ENCODE measurements around the gene ABCD1. TPM values are rescaled to one million over a fixed set of nuclear protein-coding genes. Genes with fewer than 3 reads are reported as not detected.

The ABCD1 gene
- total and polyA plus RNA-seq, 4 donors, result 5.7 to 19.7 (median 10.3) TPM

DNA sequence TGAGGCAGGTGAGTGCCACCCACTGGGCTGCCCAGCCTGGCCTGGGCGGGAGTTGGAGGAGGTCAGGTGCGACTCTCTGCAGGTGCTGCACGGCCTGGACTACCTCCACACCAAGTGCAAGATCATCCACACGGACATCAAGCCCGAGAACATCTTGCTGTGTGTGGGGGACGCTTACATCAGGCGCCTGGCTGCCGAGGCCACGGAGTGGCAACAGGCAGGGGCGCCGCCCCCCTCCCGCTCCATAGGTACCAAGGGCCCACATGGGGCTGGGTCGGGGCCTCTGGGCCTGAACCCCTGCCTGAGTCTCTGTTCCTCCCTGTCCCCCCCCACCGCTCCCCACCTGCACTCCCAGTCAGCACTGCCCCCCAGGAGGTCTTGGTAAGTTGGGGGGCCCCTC, 58.2 kb downstream of the ABCD1 start:
- Histone ChIP-seq H3K27ac (ENCODE audit: low read depth in 1 of 2, low read length in 1 of 2) (no peak overlapping the region), H3K36me3 (ENCODE audit: control insufficient read depth in 4 of 4, insufficient read depth in 4 of 4, low read length in 4 of 4) (peaks cover 0 to 25% (median 2%) of the 10 kb centered on the region in 4 donors), H3K4me1 (ENCODE audit: control insufficient read depth in 5 of 5, insufficient read depth in 5 of 5, low read length in 5 of 5) (peaks cover 0 to 4% (median 0%) of the 10 kb centered on the region in 5 donors), H3K27me3 (ENCODE audit: control insufficient read depth in 3 of 3, insufficient read depth in 3 of 3, low read length in 2 of 3) (no peaks in the 10 kb centered on the region), H3K9ac (ENCODE audit: insufficient read depth in 1 of 2, low read length in 2 of 2) (no peak overlapping the region), H3K4me3 (no peak overlapping the region), H3K9me3 (ENCODE audit: control insufficient read depth in 4 of 4, insufficient read depth in 3 of 4, low read length in 3 of 4) (peaks cover 0 to 4% (median 0%) of the 10 kb centered on the region in 4 donors)
- TF ChIP-seq, protein P1, sequence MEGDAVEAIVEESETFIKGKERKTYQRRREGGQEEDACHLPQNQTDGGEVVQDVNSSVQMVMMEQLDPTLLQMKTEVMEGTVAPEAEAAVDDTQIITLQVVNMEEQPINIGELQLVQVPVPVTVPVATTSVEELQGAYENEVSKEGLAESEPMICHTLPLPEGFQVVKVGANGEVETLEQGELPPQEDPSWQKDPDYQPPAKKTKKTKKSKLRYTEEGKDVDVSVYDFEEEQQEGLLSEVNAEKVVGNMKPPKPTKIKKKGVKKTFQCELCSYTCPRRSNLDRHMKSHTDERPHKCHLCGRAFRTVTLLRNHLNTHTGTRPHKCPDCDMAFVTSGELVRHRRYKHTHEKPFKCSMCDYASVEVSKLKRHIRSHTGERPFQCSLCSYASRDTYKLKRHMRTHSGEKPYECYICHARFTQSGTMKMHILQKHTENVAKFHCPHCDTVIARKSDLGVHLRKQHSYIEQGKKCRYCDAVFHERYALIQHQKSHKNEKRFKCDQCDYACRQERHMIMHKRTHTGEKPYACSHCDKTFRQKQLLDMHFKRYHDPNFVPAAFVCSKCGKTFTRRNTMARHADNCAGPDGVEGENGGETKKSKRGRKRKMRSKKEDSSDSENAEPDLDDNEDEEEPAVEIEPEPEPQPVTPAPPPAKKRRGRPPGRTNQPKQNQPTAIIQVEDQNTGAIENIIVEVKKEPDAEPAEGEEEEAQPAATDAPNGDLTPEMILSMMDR (IDR thresholded peaks at IDR 0.05; ENCODE audit: control extremely low read depth, extremely low read depth), result no peak
- ATAC-seq (ENCODE audit: insufficient read depth, low FRiP score) (no peak), DNase-seq (no peak)
- WGBS, 2 donors, result 93 to 96% methylated on average over 9 to 14 of the region's 14 CpGs

DNA sequence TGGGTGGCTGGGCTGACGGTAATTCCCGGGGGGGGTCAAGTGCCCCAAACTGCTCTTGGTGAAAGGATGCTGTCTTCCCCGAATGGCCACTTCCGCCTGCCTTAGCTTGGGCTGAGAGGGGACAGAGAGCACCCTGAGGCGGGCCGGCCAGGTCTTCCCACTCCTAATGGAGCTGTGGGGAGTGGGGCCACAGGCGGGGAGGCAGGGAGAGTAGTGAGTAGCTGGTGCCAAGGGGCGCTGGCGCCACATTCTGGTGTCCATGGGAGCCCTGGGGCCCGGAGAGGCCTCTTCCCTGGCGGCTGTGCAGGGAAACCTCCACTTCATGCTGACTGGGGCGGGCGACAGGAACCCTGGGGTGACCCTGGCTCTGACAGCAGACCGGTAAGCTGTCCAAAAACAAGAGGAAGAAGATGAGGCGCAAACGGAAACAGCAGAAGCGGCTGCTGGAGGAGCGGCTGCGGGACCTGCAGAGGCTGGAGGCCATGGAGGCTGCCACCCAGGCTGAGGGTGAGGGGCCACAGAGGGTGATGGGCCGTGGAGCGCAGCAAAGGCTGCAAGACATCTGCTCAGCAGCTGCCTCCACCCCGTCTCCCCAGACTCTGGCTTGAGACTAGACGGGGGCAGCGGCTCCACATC, 58.8 kb downstream of the ABCD1 start:
- no peak for DNase-seq
- Histone ChIP-seq H3K27ac (ENCODE audit: low read depth in 1 of 2, low read length in 1 of 2) (no peak overlapping the region), H3K4me3 (no peak overlapping the region), H3K9ac (ENCODE audit: insufficient read depth in 1 of 2, low read length in 2 of 2) (no peak overlapping the region), H3K4me1 (ENCODE audit: control insufficient read depth in 5 of 5, insufficient read depth in 5 of 5, low read length in 5 of 5) (peaks cover 0 to 4% (median 0%) of the 10 kb centered on the region in 5 donors), H3K27me3 (ENCODE audit: control insufficient read depth in 3 of 3, insufficient read depth in 3 of 3, low read length in 2 of 3) (no peaks in the 10 kb centered on the region), H3K36me3 (ENCODE audit: control insufficient read depth in 4 of 4, insufficient read depth in 4 of 4, low read length in 4 of 4) (peaks cover 0 to 27% (median 2%) of the 10 kb centered on the region in 4 donors), H3K9me3 (ENCODE audit: control insufficient read depth in 4 of 4, insufficient read depth in 3 of 4, low read length in 3 of 4) (peaks cover 0 to 4% (median 0%) of the 10 kb centered on the region in 4 donors)
- TF ChIP-seq, protein P1 (IDR thresholded peaks at IDR 0.05; ENCODE audit: control extremely low read depth, extremely low read depth), result no peak
- ATAC-seq (ENCODE audit: insufficient read depth, low FRiP score), result no peak
- 82 to 87% methylated on average over 10 to 24 of the region's 24 CpGs for WGBS, 2 donors

DNA sequence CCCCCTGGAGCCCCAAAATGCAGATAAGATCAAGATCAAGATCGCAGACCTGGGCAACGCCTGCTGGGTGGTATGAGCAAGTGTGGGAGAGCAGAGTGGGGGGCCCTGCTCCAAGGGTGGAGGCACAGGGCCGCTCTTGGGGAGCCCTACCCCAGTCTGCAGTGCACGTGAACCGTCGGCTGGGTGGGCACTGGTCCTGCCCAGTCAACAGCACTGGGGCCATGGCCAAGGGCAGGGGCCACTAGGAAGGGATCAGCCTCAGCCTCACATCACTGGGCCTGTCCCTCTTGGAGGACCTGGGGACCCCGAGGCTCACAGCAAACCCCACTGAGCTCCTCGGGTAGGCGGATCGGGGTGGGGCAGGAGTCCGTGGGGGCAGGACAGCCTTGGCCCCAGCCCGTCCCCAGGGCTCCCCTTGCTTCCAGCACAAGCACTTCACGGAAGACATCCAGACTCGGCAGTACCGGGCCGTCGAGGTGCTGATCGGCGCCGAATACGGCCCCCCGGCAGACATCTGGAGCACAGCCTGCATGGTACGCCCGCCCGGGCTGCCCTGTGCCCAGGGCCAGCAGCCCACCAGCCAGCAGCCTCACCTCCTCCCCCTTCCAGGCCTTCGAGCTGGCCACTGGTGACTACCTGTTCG, 59.8 kb downstream of the ABCD1 start:
- Histone ChIP-seq H3K27me3 (ENCODE audit: control insufficient read depth in 3 of 3, insufficient read depth in 3 of 3, low read length in 2 of 3) (no peaks in the 10 kb centered on the region), H3K9me3 (ENCODE audit: control insufficient read depth in 4 of 4, insufficient read depth in 3 of 4, low read length in 3 of 4) (peaks cover 0 to 4% (median 0%) of the 10 kb centered on the region in 4 donors), H3K36me3 (ENCODE audit: control insufficient read depth in 4 of 4, insufficient read depth in 4 of 4, low read length in 4 of 4) (peaks cover 0 to 28% (median 2%) of the 10 kb centered on the region in 4 donors), H3K27ac (ENCODE audit: low read depth in 1 of 2, low read length in 1 of 2) (no peak overlapping the region), H3K4me3 (no peak overlapping the region), H3K9ac (ENCODE audit: insufficient read depth in 1 of 2, low read length in 2 of 2) (no peak overlapping the region), H3K4me1 (ENCODE audit: control insufficient read depth in 5 of 5, insufficient read depth in 5 of 5, low read length in 5 of 5) (peaks cover 0 to 4% (median 0%) of the 10 kb centered on the region in 5 donors)
- DNase-seq, result no peak
- TF ChIP-seq, protein P1 (IDR thresholded peaks at IDR 0.05; ENCODE audit: control extremely low read depth, extremely low read depth), result no peak
- no peak for ATAC-seq (ENCODE audit: insufficient read depth, low FRiP score)
- 89 to 90% methylated on average over 3 to 27 of the region's 27 CpGs for WGBS, 2 donors

Measured in lung (tissue), 12 donors.